Uterus (tissue), 2 donors: Measurements from ENCODE around the gene C1QTNF1.

Experiments used
- POLR2A ChIP-seq, 2 donors: fragments of 450-650 bp; IDR thresholded peaks; one replicate each; pipeline ENCODE4 v1.6.1; 2016; ENCODE audit warnings: antibody characterized with exemption in 2 of 2, mild to moderate bottlenecking in 1 of 2, moderate library complexity in 1 of 2
- TF ChIP-seq, protein P1 (sequence below), 4 experiments: fragments of 200-600 bp in 2 of 4; fragments of 450-650 bp in 2 of 4; sonication (generic) in 2 of 4; IDR thresholded peaks; one replicate each; pipeline ENCODE4 v1.5.1; 2016 to 2019; ENCODE audit warnings: antibody characterized with exemption in 4 of 4, mild to moderate bottlenecking in 2 of 4, moderate library complexity in 1 of 4

DNA sequence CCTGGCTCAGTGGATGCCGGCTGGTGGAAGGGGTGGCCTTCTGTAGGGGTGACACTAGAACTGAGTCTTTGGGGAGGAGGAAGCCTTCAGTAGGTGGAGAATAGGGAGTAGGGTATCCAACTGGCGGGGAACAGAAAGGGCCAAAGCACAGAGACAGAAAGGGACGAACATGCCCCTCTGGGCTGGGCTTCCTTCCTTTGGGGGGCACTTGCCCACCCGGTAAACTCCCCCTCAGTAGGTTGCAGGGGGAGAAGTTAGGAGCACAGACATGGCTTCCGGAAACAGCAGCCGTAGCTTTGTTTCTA lies 51.4 kb downstream of the C1QTNF1 start:
- TF ChIP-seq, protein P1, sequence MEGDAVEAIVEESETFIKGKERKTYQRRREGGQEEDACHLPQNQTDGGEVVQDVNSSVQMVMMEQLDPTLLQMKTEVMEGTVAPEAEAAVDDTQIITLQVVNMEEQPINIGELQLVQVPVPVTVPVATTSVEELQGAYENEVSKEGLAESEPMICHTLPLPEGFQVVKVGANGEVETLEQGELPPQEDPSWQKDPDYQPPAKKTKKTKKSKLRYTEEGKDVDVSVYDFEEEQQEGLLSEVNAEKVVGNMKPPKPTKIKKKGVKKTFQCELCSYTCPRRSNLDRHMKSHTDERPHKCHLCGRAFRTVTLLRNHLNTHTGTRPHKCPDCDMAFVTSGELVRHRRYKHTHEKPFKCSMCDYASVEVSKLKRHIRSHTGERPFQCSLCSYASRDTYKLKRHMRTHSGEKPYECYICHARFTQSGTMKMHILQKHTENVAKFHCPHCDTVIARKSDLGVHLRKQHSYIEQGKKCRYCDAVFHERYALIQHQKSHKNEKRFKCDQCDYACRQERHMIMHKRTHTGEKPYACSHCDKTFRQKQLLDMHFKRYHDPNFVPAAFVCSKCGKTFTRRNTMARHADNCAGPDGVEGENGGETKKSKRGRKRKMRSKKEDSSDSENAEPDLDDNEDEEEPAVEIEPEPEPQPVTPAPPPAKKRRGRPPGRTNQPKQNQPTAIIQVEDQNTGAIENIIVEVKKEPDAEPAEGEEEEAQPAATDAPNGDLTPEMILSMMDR (IDR thresholded peaks at IDR 0.05), result no peak
- TF ChIP-seq POLR2A (IDR thresholded peaks at IDR 0.05), result no peak
